Endodermal cell (in vitro differentiated cells): ENCODE measurements around the gene ASPA. TPM values are rescaled to one million over a fixed set of nuclear protein-coding genes. Genes with fewer than 3 reads are reported as not detected.
"Not testable (repeated sequence)": the region's sequence is repeated elsewhere in the genome, so short reads cannot be mapped to it uniquely, and the experiment has no call there.

Source experiments
- DNase-seq: peaks from one replicate; pipeline ENCODE4 v3.0.0-alpha.2; 2017
- H3K27ac ChIP-seq: 2 replicates; pipeline ENCODE4 v1.5.1; 2013; ENCODE audit warnings: mild to moderate bottlenecking, low read depth, low read length, moderate library complexity
- H3K27me3 ChIP-seq: 2 replicates; pipeline ENCODE4 v1.6.1; 2013; ENCODE audit warnings: mild to moderate bottlenecking, low read length, moderate library complexity; ENCODE audit not compliant: insufficient read depth, control insufficient read depth, poor library complexity, severe bottlenecking
- H3K36me3 ChIP-seq: 2 replicates; pipeline ENCODE4 v1.7.0; 2013; ENCODE audit warnings: mild to moderate bottlenecking, low read length, moderate library complexity; ENCODE audit not compliant: control insufficient read depth, insufficient read depth
- H3K4me1 ChIP-seq: one replicate; pipeline ENCODE4 v1.7.0; 2013; ENCODE audit warnings: low read length; ENCODE audit not compliant: control insufficient read depth, insufficient read depth
- H3K4me3 ChIP-seq: 2 replicates; pipeline ENCODE4 v1.5.1; 2013; ENCODE audit warnings: mild to moderate bottlenecking, low read length, moderate library complexity
- H3K9ac ChIP-seq: 2 replicates; pipeline ENCODE4 v1.6.1; 2013; ENCODE audit warnings: mild to moderate bottlenecking, low read length, moderate library complexity; ENCODE audit not compliant: poor library complexity, severe bottlenecking; ENCODE audit errors: extremely low read depth
- H3K9me3 ChIP-seq: 2 replicates; pipeline ENCODE4 v1.6.1; 2013; ENCODE audit warnings: mild to moderate bottlenecking, low read length, moderate library complexity; ENCODE audit not compliant: control insufficient read depth
- H3K27ac Mint-ChIP-seq: 2 replicates; pipeline ENCODE4 v1.8.0; 2020; ENCODE audit warnings: mixed read lengths
- H3K27me3 Mint-ChIP-seq: 2 replicates; pipeline ENCODE4 v1.8.0; 2021; ENCODE audit warnings: mild to moderate bottlenecking, mixed read lengths; ENCODE audit not compliant: insufficient read depth
- H3K36me3 Mint-ChIP-seq: 2 replicates; pipeline ENCODE4 v1.8.0; 2020; ENCODE audit warnings: low read depth, mixed read lengths
- H3K4me1 Mint-ChIP-seq: 2 replicates; pipeline ENCODE4 v1.8.0; 2020; ENCODE audit warnings: mixed read lengths
- H3K4me3 Mint-ChIP-seq: 2 replicates; pipeline ENCODE4 v1.8.0; 2020; ENCODE audit warnings: mild to moderate bottlenecking, moderate library complexity, mixed read lengths
- H3K9me3 Mint-ChIP-seq: 2 replicates; pipeline ENCODE4 v1.8.0; 2020; ENCODE audit warnings: mild to moderate bottlenecking, mixed read lengths
- WGBS, 2 experiments: methylation state at CpG; one replicate each; pipeline versions ENCODE4 v1.1.5 to v1.1.7; 2013; ENCODE audit warnings: missing lambda C conversion rate in 2 of 2, mixed read lengths in 1 of 2; ENCODE audit not compliant: insufficient coverage in 1 of 2, insufficient read length in 1 of 2; 5-methylcytosine and 5-hydroxymethylcytosine counted together
- long read RNA-seq, 4 experiments: library from polyadenylated mRNA in 2 of 4; library from RNA in 1 of 4; library from capped mRNA in 1 of 4; stranded (forward) in 3 of 4; unstranded in 1 of 4; transcript quantifications; one replicate each; pipeline ENCODE4 v2.0.0, GENCODE V29; 2020 to 2021; ENCODE audit warnings: inconsistent platforms in 1 of 4
- polyA plus RNA-seq, 2 experiments: library from polyadenylated mRNA; stranded (reverse); fragments of 50-300 nt; gene quantifications; one replicate each; pipeline ENCODE4 v1.2.3, GENCODE V29; 2013
- total RNA-seq, 2 donors: library from RNA; stranded (reverse); fragmentation: NEBNext Ultra II Directional in 1 of 2; extraction: Animal tissue kit (Norgen Biotek cat#: 25700) in 1 of 2; gene quantifications; 2 replicates in 1 of 2; 3 replicates in 1 of 2; pipeline ENCODE4 v1.2.1, GENCODE V29; 2021
- TF ChIP-seq, protein P1 (sequence below): fragments of 200-600 bp; sonication (generic); conservative IDR thresholded peaks from 2 replicates; pipeline ENCODE4 v1.5.0; 2021; ENCODE audit warnings: antibody characterized with exemption, mild to moderate bottlenecking

ASPA gene
- not detected for total RNA-seq
- not detected for polyA plus RNA-seq (2013, experiment 1 of 2)
- not detected for polyA plus RNA-seq (2013, experiment 2 of 2)
- long read RNA-seq, experiment 1 = 0 reads
- long read RNA-seq, experiment 2 = 0 reads
- long read RNA-seq, experiment 3 = 0 reads
- long read RNA-seq, experiment 4 = 0 reads

DNA sequence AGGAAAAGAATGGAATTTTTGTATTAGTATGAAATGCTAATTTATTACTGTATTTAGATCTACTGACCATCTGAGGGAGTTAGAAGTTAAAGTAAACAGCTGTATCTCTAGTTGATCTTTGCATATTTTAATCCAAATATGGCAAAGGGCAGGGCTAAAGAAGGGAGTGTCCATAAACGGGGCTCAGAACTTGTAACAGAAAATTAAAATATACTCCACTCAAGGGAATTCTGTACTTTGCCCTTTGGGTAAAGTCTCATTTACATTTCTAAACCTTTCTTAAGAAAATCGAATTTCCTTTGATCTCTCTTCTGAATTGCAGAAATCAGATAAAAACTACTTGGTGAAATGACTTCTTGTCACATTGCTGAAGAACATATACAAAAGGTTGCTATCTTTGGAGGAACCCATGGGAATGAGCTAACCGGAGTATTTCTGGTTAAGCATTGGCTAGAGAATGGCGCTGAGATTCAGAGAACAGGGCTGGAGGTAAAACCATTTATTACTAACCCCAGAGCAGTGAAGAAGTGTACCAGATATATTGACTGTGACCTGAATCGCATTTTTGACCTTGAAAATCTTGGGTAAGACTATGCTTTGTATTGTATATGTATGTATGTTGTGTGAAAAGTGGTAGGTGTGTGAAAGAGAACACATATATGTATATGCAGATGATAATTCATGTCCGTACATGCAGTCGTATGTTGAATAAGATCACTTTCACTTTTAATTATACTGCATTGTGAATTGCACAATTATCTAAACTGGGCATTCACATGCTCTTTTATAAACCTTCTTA, at the start of gene ASPA:
ASPA (plus strand) TSS at position 186 of the 799 bp plus-strand sequence; CDS start at position 349, 163 bp downstream.
- Mint-ChIP-seq H3K4me3 (no peak within 1 kb of the TSS), H3K27ac (no peak within 1 kb of the TSS), H3K4me1 (no peaks in the 10 kb centered on the region), H3K36me3 (no peaks in the 10 kb centered on the region), H3K9me3 (no peaks in the 10 kb centered on the region), H3K27me3 (no peaks in the 10 kb centered on the region)
- DNase-seq = no peak
- Histone ChIP-seq H3K4me3 (no peak within 1 kb of the TSS), H3K27me3 (no peaks in the 10 kb centered on the region), H3K27ac (no peak within 1 kb of the TSS), H3K36me3 (no peaks in the 10 kb centered on the region), H3K4me1 (no peaks in the 10 kb centered on the region), H3K9me3 (no peaks in the 10 kb centered on the region), H3K9ac (no peak within 1 kb of the TSS)
- 84 to 90% methylated on average over 7 of the region's 7 CpGs for WGBS, 2 experiments
- TF ChIP-seq, protein P1, sequence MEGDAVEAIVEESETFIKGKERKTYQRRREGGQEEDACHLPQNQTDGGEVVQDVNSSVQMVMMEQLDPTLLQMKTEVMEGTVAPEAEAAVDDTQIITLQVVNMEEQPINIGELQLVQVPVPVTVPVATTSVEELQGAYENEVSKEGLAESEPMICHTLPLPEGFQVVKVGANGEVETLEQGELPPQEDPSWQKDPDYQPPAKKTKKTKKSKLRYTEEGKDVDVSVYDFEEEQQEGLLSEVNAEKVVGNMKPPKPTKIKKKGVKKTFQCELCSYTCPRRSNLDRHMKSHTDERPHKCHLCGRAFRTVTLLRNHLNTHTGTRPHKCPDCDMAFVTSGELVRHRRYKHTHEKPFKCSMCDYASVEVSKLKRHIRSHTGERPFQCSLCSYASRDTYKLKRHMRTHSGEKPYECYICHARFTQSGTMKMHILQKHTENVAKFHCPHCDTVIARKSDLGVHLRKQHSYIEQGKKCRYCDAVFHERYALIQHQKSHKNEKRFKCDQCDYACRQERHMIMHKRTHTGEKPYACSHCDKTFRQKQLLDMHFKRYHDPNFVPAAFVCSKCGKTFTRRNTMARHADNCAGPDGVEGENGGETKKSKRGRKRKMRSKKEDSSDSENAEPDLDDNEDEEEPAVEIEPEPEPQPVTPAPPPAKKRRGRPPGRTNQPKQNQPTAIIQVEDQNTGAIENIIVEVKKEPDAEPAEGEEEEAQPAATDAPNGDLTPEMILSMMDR = no peak

DNA sequence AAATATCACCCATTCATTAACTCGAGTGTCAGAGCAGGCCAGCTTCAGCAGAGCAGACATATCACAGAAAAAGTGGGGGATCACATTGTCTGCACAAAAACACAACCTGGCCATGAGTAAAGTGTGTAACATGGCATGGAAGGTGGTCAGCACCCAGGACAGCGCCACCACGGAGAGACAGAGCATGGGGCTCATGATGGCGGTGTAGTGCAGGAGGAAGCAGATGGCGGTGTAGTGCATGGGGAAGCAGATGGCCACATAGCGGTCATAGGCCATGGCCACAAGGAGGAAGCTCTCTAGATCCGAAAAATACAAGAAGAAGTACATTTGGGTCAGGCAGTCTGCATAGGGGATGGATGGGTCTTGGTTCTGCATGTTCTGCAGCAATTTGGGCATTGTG, 42.6 kb upstream of the ASPA start:
- not testable (repeated sequence) for H3K27me3 ChIP-seq, H3K27me3 Mint-ChIP-seq, H3K36me3 ChIP-seq, H3K4me1 ChIP-seq, H3K36me3 Mint-ChIP-seq, H3K27ac Mint-ChIP-seq, H3K27ac ChIP-seq, H3K4me3 ChIP-seq, H3K9ac ChIP-seq, H3K4me1 Mint-ChIP-seq, H3K4me3 Mint-ChIP-seq
- H3K9me3 Mint-ChIP-seq = peaks cover 38% of the 10 kb centered on the region
- DNase-seq = peak; percentile 89
- H3K9me3 ChIP-seq = peaks cover 21% of the 10 kb centered on the region
- WGBS, 2 experiments = 41 to 52% methylated on average over 6 to 7 of the region's 7 CpGs

DNA sequence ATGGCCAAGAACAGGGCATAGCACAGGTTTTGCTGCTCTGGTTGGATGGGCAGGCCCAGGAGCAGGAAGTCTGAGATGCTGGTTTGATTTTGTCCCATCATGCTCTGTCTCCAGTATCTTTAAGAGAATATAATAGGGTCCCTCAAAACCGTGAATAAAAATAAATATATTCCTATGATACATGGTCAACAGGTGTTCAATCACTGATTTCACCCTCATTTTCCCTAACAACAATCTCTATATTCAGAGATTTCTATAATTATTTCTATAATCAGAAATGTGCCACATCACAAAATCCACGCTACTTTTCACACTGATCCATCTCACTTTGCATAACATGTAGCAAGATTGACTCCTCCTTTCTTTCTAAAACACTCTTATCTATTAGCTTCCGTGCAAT, 42.1 kb upstream of the ASPA start, which contains the start of gene OR1E2:
OR1E2 (minus strand) TSS at position 101 of the 400 bp plus-strand sequence; CDS start at position 101, 0 bp downstream.
- Histone ChIP-seq H3K9me3 (peaks cover 21% of the 10 kb centered on the region), H3K27me3 (no peaks in the 10 kb centered on the region), H3K9ac (no peak within 1 kb of the TSS), H3K36me3 (no peaks in the 10 kb centered on the region), H3K4me3 (no peak within 1 kb of the TSS), H3K4me1 (no peaks in the 10 kb centered on the region), H3K27ac (no peak within 1 kb of the TSS)
- 66 to 88% methylated on average over 3 of the region's 3 CpGs for WGBS, 2 experiments
- Mint-ChIP-seq H3K9me3 (peaks cover 33% of the 10 kb centered on the region), H3K4me1 (no peaks in the 10 kb centered on the region), H3K4me3 (no peak within 1 kb of the TSS), H3K36me3 (no peaks in the 10 kb centered on the region), H3K27me3 (no peaks in the 10 kb centered on the region), H3K27ac (no peak within 1 kb of the TSS)
- TF ChIP-seq, protein P1 = no peak
- no peak for DNase-seq
